NCI-H524 (cell line): Measurements from ENCODE around the gene HMGN1.

Experiments used
- DNase-seq, 2 experiments: peaks; one replicate each; lab custom pipeline; 2025; lab: John Stamatoyannopoulos, UW

The HMGN1 gene

DNA sequence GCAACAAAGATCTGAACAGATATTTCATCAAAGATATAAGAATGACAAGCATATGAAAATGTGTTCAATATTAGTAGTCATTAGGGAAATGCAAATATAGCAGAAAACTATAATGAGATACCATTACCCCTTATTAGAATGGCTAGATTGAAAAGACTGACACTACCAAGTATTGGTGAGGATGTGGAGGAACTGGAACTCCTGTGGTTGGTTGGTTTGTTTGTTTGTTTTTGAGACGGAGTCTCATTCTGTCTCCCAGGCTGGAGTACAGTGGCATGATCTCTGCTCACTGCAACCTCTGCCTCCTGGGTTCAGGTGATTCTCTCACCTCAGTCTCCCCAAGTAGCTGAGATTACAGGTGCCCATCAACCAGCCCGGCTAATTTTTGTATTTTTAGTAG is 18.9 kb upstream of the HMGN1 start:
- DNase-seq = no peak

DNA sequence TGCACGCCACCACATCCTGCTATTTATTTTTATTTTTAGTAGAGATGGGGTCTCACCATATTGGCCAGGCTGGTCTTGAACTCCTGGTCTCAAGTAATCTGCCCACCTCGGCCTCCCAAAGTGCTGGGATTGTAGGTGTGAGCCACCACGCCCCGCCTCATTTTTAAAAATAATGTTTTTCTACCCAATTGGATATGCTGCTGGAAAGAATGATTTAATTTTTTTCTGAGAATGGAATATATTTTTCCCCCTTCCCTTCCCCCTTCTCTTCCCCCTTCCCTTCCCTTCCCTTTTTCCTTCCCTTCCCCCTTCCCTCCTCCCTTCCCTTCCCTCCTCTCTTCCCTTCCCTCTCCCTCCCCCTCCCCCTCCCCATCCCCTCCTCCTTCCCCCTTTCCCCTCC is 17.7 kb upstream of the HMGN1 start:
- DNase-seq = no peak

DNA sequence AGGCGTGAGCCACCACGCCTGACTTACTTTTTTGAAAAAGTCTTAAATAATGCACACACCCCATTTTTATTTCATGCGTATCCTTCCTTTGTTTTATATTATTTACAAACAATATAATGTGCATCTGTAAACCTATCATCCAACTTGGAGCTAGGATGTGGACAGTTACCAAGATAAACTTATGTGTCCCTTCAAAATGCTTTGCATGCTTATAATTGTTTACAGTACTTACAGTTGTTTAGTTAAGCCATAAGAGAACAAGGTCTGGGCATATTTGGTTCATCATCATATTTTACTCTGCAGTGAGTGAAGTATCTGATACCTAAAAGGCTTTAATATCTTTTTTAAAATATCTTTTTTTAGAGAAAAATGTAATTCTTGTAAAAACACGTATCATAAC is 16.1 kb upstream of the HMGN1 start:
- DNase-seq = no peak

DNA sequence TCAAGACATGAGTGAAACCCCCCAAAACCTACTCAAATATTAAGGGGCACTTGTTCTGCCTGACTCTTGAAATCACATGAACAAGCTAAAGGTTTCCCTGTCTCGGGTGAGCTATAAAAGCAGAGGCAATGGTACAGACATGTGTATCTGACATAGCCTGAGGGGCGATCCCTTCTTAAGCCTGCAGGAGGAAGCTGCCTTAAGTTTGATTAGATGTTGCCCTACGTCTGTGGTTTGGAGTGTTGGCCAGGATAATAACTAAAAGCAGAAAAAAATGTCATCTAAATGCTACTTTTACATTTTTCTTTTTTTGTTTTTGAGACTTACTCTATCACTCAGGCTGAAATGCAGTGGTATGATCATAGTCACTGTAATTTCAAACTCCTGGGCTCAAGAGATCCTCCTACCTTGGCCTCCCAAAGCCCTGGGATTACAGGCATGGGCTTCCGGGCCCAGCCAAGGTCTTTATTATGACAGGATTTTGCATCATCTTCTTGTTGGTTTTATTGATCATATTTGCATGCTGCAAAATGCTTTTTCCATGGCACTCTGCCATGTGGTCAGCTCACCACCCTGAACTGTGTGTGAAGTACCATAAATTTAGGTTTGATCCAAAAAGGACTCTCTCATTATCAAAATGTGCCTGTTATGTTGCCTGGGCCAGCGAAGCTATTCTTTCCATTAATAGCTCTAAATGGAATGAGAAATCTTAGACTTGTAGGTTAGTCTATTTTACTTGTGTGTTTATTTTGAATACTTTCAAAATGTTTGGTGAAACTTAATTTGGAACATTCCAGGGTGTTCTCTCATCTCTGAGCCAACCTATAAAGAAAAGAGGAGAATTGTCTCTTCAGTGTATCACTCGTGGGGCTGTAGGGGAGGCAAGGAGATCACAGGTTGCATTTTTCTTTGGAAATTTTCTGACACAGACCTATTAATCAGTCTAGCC is 15.0 kb upstream of the HMGN1 start:
- DNase-seq = no peak

DNA sequence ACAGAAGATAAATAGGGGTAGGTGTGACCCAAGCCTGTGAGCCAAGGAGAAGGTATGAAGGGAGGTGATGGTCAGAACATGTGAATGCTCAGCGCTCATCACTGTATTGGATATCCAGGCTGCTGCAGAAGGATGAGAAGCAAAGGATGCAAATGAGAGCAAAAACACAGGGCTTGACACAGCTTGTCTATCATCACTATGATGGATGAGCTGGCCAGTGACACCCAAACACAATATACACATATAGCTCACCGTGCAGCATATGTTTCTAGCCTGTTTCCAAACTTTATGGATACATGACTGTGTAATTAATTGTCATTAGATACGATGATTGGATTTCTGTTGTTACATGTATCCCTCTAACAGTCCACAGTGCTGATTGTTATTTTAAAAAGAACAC is 13.8 kb upstream of the HMGN1 start:
- no peak for DNase-seq

DNA sequence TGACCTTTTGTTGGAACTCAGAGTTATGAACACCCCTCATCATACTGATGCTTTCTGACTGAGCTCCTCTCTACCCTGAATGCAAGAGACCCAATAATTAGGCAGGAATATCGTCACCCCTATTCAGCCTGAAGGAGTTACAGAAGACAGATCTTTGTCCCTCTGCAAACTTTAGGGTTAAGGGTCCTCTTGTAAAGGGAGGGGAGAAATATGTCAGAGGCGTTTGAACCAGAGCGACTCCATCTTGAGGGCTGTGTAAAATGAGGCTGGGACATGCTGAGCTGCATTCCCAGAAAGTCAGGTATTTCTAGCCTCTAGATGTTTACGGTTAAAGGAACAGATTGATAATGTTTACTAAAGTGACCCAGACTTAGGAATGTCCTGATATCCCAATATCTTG is 10.5 kb upstream of the HMGN1 start:
- DNase-seq = no peak

DNA sequence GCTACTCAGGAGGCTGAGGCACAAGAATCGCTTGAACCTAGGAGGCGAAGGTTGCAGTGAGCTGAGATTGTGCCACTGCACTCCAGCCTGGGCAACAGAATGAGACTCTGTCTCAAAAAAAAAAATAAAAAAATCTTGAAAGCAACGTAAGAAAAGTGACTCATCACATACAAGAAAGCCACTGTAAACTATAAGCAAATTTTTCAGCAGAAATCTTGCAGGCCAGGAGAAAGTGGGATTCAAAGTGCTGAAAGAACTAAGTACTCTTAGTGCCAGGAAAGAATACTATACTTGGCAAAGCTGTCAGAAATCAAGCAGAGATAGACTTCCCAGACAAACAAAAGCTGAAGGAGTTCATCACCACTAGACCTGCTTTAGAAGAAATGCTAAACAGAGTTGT is 4.4 kb upstream of the HMGN1 start:
- no peak for DNase-seq

DNA sequence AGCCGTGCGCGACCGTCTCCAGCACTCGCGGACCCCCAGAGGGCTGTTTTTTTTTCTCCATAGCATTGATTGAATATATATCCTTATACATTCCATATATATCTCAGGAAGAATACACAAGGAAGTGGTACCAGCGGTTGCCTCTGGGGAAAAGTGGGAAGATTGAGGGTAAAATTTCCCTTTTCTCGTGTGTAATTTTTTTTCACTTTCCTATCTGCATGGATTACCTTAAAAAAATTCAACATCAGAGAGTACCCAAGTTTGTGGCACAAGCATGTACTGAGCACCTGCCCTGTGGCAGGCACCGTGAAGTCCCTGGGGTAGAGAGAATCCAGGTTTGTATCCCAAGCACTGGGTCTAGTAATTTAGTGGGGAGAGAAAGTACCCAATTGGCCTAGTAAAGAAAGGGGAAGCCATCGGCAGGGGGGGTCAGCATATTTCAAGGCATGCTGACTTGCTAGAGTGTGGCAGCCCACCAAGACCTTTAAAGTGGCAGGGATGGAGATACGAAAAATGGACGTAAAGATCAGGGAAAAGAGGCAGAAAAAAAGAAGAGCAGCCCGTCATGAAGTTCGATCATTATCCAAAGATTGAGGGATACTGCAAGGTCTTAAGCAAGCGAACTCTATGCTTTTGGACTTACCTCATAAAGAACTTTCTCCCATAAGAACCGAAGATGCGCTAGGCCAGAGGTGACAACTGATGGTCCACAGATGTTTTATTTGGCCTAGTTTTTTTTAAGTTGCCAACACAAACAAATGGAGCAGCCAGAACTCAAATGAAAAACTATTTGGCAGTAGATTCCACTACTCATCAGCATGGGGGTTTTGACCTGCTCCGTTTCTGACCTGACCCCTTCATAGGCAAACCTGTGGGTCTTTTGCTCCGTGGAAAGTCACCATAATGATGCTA is 1.5 kb upstream of the HMGN1 start:
- no peak for DNase-seq

DNA sequence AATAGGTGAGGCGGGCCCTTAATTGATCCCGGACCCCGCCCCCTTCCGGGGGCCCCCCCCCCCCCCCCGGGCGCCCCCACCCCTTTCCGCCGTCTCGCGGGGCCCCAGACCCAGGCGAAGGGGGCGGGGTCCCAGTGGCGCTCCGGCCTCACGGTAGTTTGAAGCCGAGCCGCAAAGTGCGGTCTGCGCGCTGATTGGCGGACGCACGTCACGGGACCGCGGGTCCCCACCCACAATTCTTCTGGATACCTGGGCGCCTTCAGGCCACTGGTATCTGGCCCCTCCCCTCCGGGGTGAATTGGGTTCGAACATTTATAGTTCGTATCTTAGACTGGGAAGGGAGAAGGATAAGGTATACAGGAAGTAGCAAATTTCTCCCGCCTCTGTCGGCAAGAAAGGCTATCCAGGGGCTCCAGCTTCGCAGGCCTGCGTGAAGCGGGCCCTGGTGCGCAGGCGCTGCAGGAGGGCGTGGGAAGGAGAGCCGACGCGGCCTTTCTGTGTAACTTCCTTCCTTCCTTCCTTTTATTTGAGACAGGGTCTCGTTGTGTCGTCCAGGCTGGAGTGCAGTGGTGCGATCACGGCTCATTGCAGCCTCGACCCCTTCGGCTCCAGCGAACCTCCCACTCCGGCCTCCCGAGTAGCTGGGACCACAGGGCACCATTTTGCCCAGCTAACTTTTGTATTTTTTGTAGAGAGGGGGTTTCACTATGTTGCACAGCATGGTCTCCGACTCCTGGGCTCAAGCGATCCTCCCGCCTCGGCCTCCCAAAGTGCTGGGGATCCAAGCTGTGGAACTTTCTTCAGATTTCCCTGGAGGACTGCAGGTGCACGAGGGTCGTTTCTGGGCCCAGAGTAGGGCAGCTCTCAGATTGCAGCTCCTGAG is 564 bp upstream of the HMGN1 start:
- DNase-seq = peak; percentile 97 to 98

DNA sequence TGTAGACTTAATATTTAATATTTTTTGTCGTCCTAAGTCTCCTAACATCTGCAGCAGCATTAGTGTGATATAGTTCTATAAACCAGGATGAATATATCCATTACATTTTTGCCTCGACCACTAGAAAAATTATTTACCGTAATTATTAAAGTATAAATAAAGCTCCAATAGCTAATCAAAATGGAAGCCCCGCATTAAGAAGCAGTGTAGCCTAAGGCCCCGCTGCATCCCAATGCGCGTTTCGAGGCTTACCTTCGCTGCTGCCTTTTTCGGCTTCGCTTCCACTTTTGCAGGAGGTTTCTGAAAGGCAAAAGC is 891 bp downstream of the HMGN1 start:
- DNase-seq = peak; percentile 29 to 57

DNA sequence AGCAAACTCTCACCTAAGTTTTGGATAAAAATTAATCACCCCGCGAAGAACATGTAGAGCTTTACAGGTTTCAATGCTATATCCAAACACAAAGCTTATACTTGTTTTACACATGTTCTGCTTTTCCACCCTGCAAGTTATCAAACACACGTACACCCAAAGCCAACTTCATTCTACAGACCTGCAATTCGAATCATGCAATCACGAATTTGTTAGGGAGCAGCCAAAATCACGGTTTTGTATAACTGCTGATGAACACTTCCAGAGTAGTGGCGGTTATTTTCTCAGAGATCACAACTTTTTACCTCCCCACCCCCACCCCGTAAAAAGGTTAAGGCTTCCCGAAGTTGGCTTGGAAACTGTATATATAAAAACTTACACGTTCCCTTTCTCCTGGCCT is 1.4 kb downstream of the HMGN1 start:
- no peak for DNase-seq

DNA sequence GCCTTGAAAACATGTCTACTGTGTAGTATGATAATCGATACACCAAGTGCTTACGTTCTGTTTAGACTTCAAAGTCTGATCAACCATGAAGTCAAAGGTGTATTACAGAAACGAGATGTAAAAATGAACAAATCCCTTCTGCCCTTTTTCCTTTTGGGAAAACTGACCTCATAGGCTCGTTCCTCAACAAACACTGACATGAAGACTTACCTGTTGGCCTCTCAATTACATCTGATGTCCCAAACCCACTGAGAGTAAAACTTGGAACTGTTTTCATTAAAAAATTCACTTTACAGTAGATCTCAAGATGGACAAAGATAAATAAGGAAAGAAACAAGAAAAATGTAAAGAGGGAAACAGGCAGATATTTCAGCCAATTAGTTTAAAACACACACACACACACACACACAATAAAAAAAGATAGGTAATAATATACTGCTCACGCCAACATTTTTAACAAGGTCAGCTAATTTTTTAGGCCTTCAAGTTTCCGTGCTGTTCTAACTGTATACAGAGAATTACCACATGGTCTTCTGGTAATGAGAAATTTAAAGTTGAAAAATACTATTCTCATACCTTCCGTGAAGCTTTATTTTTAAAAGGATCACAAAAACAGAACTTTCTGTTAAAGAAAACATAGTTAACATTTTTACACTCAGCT is 2.1 kb downstream of the HMGN1 start:
- no peak for DNase-seq

DNA sequence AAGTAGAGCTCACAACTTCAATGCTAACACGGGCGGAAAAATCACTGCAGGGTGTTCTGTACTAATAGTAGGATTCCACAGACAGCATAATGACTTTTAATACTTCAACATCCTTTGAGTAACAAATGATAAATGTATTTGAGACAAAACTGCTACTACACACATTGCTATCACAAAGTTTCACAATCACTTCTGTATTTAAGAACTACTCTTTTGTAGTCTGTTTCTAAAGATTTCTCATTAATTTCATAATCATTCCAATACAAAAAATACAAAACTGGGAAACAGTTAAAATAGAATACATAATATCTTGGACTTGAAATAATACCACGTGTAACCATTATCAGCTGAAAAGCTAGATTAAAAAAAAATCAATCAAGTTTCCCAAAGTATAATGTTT is 2.7 kb downstream of the HMGN1 start:
- DNase-seq = no peak

DNA sequence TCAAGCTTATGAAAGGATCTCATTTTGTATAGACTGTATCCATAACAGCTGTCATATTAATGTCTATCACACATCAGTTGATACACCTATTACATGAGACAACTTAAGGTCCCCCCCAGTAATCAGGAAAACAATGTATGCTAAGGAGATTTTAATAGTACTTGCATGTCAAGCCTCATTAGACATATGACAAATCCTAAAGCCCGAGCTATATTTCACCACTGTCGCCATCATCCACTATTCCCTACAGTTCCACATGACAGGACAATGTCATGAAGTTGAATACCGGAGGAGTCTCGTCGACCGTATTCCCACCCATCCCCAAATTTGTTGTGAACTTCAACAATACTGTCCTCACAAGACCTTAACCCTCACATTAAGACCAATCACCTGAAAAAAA is 3.4 kb downstream of the HMGN1 start:
- no peak for DNase-seq

DNA sequence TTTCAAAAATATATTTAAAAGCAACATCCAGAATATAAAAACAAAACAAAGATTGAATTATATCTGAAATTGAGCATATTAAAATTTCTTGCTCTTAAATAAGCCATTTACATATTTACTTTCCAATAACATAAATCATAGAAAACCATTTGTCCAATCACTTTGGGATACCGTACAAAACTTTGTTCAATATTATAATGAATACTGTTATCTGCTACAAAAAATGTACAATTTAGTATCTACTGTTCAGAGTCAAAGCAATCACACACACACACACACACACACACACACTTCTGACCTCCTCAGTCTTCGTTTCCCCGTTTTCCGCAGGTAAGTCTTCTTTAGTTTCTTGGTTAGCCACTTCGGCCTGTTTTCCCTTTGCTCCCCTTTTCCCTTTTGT is 4.0 kb downstream of the HMGN1 start:
- DNase-seq = no peak

DNA sequence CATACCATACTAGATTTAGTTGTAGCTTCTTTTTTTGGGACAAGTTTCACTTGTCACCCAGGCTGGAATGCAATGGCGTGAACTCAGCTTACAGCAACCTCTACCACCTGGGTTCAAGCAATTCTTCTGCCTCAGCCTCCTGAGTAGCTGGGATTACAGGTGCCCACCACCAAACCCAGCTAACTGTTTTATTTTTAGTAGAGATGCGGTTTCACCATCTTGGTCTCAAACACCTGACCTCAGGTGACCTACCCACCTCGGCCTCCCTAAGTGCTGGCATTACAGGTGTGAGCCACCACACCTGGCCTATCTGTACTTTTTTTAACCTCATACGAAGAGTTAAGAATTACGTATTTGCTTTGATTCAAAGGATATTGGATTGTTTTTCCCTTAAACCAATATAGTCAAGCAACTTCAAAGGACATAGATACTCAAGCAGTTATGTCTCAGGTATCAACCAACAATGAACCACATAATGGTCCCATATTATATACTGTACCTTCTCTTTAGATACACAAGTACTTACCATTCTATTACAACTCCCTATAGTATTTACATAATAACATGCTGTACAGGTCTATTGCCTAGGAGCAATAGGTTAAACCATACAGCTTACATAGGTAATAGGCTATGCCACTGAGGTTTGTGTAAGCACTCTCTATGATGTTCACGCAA is 7.5 kb downstream of the HMGN1 start:
- no peak for DNase-seq

DNA sequence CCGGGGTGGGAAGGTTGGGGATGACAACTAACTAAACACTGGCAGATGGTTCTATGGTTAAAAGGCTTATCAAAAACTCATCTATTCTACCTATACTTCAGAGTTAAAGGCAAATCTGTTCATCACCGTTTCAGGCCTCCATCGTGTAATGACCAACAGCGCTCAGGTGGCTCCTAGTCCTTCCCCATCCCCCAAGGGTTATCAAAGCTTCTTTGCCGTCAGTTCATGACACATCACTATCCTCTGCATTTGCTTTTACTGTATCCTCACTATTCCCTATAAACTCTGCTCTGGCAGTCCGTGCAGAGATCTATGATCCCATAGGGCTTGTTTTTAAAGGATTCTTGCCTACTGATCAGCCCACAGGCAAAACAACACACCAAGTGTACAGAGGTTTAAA is 8.2 kb downstream of the HMGN1 start:
- DNase-seq = peak in 1 of 2 experiments; percentile 12

DNA sequence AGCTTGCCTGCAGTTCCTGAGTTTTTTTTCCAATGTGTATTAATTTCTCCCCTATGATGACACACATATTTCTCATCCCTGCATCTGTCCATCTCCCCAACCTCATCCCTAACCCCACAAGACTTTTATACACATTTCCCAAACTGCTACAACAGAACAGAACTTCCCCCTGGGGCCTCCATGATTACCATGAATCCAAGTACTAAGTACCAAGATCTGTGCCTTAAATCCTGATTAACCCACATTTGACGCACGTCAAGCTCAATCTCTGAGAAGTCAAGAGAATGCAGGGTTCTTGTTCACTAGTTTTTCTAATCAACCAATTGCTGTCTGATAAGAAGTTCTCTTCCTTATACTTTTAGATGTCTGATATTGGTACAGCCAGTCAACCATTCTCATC is 9.7 kb downstream of the HMGN1 start:
- DNase-seq = no peak

DNA sequence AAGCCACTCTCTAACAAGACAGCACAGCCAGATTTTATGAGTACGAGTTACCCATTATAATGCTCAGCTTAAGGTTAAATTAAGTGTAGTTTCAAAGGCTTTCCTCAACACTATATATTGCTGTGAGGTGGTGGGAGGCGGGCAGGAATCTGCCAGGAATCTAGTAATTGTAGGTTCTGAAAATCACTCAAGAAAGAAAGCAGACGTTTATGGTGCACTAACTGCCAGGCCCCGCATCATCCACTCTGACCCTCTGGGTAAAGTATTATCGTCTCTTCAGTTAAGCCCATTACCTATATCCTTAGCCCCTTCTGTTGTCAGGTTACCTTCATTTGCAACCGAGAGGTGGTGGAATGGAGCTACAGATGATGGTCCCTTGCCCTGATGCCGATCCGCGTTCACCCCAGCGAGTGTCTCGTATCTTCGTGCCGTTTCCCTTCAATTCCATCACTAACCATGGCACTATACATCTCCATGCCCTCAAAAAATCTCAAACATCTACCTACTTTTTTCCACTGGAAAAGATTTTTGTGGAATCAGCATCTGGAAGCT is 12.4 kb downstream of the HMGN1 start:
- peak; percentile 83 to 85 for DNase-seq

DNA sequence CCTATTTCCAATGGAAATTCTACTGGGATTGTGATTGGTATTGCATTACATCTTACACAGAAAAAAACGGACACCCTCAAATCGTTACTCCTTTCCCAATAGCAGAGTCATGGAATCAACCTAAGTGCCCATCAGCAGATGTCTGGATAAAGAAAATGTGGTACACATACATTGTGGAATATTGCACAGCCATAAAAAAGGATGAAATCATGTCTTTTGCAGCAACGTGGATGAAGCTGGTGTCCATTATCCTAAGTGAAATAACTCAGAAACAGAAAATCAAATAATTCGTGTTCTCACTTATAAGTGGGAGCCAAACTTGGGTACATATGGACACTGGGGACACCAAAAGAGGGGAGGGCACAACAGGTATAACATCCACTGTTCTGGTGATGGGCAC is 14.3 kb downstream of the HMGN1 start:
- no peak for DNase-seq

DNA sequence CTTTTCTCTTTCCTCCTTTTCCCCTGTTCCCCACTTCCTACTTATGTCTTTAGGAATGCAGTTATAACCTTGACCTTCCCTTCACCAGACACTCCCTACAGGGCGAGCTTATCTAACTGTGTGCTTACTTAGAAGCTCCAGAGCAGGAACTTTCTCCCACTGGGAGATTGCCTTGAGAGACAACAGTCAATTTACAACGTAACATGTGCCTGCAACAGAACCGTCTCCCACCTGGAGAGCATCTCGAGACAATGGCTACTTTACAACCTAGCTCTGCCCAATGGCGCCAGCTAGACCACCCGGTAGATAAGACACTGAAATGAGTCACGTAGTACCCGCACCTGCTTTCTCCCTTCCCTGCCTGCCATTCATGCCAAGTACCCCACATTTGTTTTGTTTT is 16.7 kb downstream of the HMGN1 start:
- DNase-seq = no peak
